PC-9 (cell line): ENCODE measurements around the gene RETREG1.

Experiments
- EZH2 ChIP-seq: fragments of 200-600 bp; sonication (generic); IDR thresholded peaks from 2 replicates; pipeline ENCODE4 v1.8.0; 2017; ENCODE audit warnings: antibody characterized with exemption, low read depth
- TF ChIP-seq, protein P1 (sequence below): fragments of 200-600 bp; sonication (generic); conservative IDR thresholded peaks from 2 replicates; pipeline ENCODE4 v1.6.1; 2017; ENCODE audit warnings: mixed run types, antibody characterized with exemption, mild to moderate bottlenecking, moderate library complexity

DNA sequence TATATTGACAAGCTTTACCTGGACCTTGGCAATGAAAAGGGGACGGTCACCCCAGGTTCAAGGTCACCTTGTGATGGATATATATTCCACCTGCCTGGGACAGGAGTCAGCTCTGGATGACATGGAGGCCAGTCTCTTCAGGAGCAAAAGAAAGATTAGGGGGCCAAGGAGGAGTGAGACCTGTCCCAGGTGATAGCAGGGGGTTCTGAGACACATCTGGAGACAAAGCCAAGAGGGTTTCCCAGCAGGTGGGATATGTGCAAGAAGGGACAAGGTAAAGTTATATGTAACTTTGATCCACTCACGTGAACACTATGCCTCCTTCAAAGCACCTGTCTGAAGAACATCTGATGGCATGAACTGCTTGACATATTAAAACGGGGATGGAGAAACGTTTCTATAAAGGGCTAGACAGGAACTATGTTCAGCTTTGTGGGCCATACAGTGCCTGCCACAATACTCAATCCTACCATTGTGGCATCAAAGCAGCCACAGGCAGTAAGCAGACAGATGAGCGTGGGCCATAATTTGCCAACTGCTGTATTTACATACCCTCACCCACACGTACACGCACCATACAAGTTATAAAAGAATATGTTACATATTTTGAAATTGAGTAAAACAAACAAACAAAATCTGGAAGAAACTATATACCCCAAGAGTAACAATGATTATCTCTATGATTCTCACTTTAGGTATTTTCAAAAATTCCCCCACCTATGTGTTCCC is 88.3 kb downstream of the RETREG1 start:
- TF ChIP-seq, protein P1, sequence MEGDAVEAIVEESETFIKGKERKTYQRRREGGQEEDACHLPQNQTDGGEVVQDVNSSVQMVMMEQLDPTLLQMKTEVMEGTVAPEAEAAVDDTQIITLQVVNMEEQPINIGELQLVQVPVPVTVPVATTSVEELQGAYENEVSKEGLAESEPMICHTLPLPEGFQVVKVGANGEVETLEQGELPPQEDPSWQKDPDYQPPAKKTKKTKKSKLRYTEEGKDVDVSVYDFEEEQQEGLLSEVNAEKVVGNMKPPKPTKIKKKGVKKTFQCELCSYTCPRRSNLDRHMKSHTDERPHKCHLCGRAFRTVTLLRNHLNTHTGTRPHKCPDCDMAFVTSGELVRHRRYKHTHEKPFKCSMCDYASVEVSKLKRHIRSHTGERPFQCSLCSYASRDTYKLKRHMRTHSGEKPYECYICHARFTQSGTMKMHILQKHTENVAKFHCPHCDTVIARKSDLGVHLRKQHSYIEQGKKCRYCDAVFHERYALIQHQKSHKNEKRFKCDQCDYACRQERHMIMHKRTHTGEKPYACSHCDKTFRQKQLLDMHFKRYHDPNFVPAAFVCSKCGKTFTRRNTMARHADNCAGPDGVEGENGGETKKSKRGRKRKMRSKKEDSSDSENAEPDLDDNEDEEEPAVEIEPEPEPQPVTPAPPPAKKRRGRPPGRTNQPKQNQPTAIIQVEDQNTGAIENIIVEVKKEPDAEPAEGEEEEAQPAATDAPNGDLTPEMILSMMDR = no peak
- TF ChIP-seq EZH2 = no peak
